ENCODE data around the gene NSMCE4A.

DNA sequence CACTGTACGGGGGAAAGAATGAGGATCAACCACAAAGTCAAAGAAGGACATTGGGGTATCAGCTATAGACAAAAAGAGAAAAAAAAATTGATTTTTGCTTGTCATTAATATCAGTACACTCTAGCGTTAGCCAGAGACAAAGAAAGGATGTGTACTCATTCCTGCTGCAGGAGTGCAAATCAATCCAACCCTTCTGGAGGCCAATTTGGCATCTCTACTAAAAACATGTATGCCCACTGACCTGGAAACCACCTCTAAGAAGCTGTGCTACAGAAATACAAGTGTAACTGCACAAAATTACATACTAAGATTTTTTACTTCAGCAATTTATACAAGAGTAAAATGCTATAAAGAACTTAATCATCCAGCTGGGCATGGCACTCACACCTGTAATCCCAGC, 13.6 kb downstream of the NSMCE4A start:
- TF ChIP-seq, protein P1, sequence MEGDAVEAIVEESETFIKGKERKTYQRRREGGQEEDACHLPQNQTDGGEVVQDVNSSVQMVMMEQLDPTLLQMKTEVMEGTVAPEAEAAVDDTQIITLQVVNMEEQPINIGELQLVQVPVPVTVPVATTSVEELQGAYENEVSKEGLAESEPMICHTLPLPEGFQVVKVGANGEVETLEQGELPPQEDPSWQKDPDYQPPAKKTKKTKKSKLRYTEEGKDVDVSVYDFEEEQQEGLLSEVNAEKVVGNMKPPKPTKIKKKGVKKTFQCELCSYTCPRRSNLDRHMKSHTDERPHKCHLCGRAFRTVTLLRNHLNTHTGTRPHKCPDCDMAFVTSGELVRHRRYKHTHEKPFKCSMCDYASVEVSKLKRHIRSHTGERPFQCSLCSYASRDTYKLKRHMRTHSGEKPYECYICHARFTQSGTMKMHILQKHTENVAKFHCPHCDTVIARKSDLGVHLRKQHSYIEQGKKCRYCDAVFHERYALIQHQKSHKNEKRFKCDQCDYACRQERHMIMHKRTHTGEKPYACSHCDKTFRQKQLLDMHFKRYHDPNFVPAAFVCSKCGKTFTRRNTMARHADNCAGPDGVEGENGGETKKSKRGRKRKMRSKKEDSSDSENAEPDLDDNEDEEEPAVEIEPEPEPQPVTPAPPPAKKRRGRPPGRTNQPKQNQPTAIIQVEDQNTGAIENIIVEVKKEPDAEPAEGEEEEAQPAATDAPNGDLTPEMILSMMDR (IDR thresholded peaks at IDR 0.05): no peak
- TF ChIP-seq POLR2AphosphoS5 (IDR thresholded peaks at IDR 0.05): no peak
